Pancreas (tissue), 10 donors: ENCODE data around the gene ANXA4. TPM values are rescaled to one million over a fixed set of nuclear protein-coding genes. Genes with fewer than 3 reads are reported as not detected.

Source experiments
- ATAC-seq, 4 donors: fragments of 200-7000 bp; cut with Tn5 transposase; one replicate each; pipeline versions ENCODE4 v1.8.0 to v1.9.1; 2020; ENCODE audit warnings: mild to moderate bottlenecking in 4 of 4, moderate library complexity in 4 of 4
- DNase-seq, 6 donors: peaks; one replicate each; pipeline ENCODE4 v3.0.0-alpha.2; 2020
- FAIRE-seq: peaks from 2 replicates; lab custom pipeline; 2012; peaks lifted over from hg19 to GRCh38; lab: Jason Lieb, UNC
- H3K27ac ChIP-seq, 4 donors: fragments of 200-600 bp; sonication (generic); 1 replicate in 3 of 4; 2 replicates in 1 of 4; pipeline versions ENCODE4 v1.5.0 to v1.8.0; 2020
- H3K27me3 ChIP-seq, 4 donors: fragments of 200-600 bp; one replicate each; pipeline ENCODE4 v1.8.0; 2021
- H3K36me3 ChIP-seq, 3 donors: fragments of 200-600 bp; sonication (generic) in 1 of 3; one replicate each; pipeline versions ENCODE4 v1.5.0 to v1.8.0; 2020 to 2021
- H3K4me1 ChIP-seq, 3 donors: fragments of 200-600 bp; one replicate each; pipeline ENCODE4 v1.8.0; 2021
- H3K4me3 ChIP-seq, 4 donors: fragments of 200-600 bp; sonication (generic) in 2 of 4; one replicate each; pipeline versions ENCODE4 v1.5.0 to v1.8.0; 2020 to 2021
- H3K9me3 ChIP-seq, 4 donors: fragments of 200-600 bp; one replicate each; pipeline ENCODE4 v1.8.0; 2021
- CTCF ChIP-seq, 4 donors: fragments of 200-600 bp; sonication (generic) in 3 of 4; IDR thresholded peaks; one replicate each; pipeline versions ENCODE4 v1.5.0 to v1.8.0; 2021; ENCODE audit warnings: antibody characterized with exemption in 4 of 4
- WGBS, 2 donors: extraction: QIAGEN DNeasy Blood & Tissue Kit; methylation state at CpG; one replicate each; pipeline ENCODE4 v1.1.7; 2013; 5-methylcytosine and 5-hydroxymethylcytosine counted together
- intact Hi-C, 3 donors: fragments of 100-400 bp; cut with DNase I; formaldehyde crosslinking; loops; one replicate each; pipeline versions ENCODE4 v1.11.1 to v1.14.2; 2022
- polyA plus RNA-seq, 2 donors: library from polyadenylated mRNA; stranded (reverse); fragments of 200-250 nt; gene quantifications; one replicate each; pipeline ENCODE4 v1.2.3, GENCODE V29; 2013
- total RNA-seq, 6 donors: library from RNA; stranded (reverse); fragmentation: NEBNext Ultra II Directional in 4 of 6; extraction: Animal tissue kit (Norgen Biotek cat#: 25700) in 4 of 6; gene quantifications; one replicate each; pipeline versions ENCODE4 v1.2.1 to v1.2.4, GENCODE V29; 2021 to 2023
- donor health status: healthy with polysubstance abuse.
- donor health status: DM: no; HTN: no; CAD: no; lungs with moderate emphysema.
- donor health status: DM: no; HTN: no; CAD: no.
- donor health status: control.
- donor health status: control.
- donor health status: Bipolar disorder and iron deficiency.
- donor health status: DM: yes; HTN: yes; CAD: no.
- donor health status: DM: no; HTN: no; CAD: no.
- donor health status: DM: no; HTN: no; CAD: no.
- donor health status: DM: yes; HTN: yes; CAD: no.

Gene ANXA4
- total RNA-seq, result 100 to 1,000 TPM; 338 to 762 (median 463) TPM
- polyA plus RNA-seq, result 100 to 1,000 TPM; 215 to 540 TPM

- DNase-seq (peak; percentile 86 to 93 (median 88)), FAIRE-seq (no peak), ATAC-seq (peak; percentile 88 to 93 (median 91))
- H3K9me3 ChIP-seq, result no peaks in the 10 kb centered on the region
- no peaks in the 10 kb centered on the region for H3K27me3 ChIP-seq
- H3K4me3 ChIP-seq, result peak within 1 kb of the TSS; percentile 77 to 89 (median 84)
- intact Hi-C loops, result no loop called here
- TF ChIP-seq CTCF (IDR thresholded peaks at IDR 0.05), result no peak
- 0% methylated on average over 65 to 75 of the region's 75 CpGs for WGBS, 2 donors
- H3K4me1 ChIP-seq, result peaks cover 0 to 29% (median 3%) of the 10 kb centered on the region in 3 donors
- no peaks in the 10 kb centered on the region for H3K36me3 ChIP-seq
- peak within 1 kb of the TSS; percentile 86 to 99 (median 96) for H3K27ac ChIP-seq
These were observed at the start of gene ANXA4 for GRCh38 chr2:69741575-69742321. ANXA4 (plus strand) TSS chr2:69742134; CDS start chr2:69781566, 39,432 bp downstream.

- Histone ChIP-seq H3K4me1 (peaks cover 0 to 12% (median 6%) of the 10 kb centered on the region in 3 donors), H3K9me3 (no peaks in the 10 kb centered on the region), H3K27me3 (no peaks in the 10 kb centered on the region), H3K4me3 (no peak overlapping the region), H3K36me3 (no peaks in the 10 kb centered on the region), H3K27ac (no peak overlapping the region)
- WGBS, 2 donors, result 98% methylated on average over 2 of the region's 2 CpGs
- FAIRE-seq, result no peak
- DNase-seq, result no peak
- ATAC-seq, result no peak
- intact Hi-C loops, result no loop called here
- no peak for TF ChIP-seq CTCF (IDR thresholded peaks at IDR 0.05)
These were observed 49.5 kb upstream of the ANXA4 start for GRCh38 chr2:69692424-69692823.

GRCh38 chr2:69693059-69693774 is 48.7 kb upstream of the ANXA4 start:
- Histone ChIP-seq H3K9me3 (no peaks in the 10 kb centered on the region), H3K27ac (no peak overlapping the region), H3K4me3 (no peak overlapping the region), H3K4me1 (peaks cover 0 to 12% (median 6%) of the 10 kb centered on the region in 3 donors), H3K27me3 (no peaks in the 10 kb centered on the region), H3K36me3 (no peaks in the 10 kb centered on the region)
- FAIRE-seq (no peak), ATAC-seq (no peak), DNase-seq (no peak)
- 86 to 90% methylated on average over 4 of the region's 4 CpGs for WGBS, 2 donors
- no peak for TF ChIP-seq CTCF (IDR thresholded peaks at IDR 0.05)
- intact Hi-C loops, result no loop called here

- no peak overlapping the region for H3K27ac ChIP-seq
- no peaks in the 10 kb centered on the region for H3K9me3 ChIP-seq
- no peaks in the 10 kb centered on the region for H3K36me3 ChIP-seq
- TF ChIP-seq CTCF (IDR thresholded peaks at IDR 0.05), result no peak
- intact Hi-C loops, result no loop called here
- H3K4me3 ChIP-seq, result no peak overlapping the region
- no peak for ATAC-seq
- 82 to 88% methylated on average over 6 of the region's 6 CpGs for WGBS, 2 donors
- H3K27me3 ChIP-seq, result no peaks in the 10 kb centered on the region
- DNase-seq, result no peak
- H3K4me1 ChIP-seq, result peaks cover 0 to 12% (median 6%) of the 10 kb centered on the region in 3 donors
- no peak for FAIRE-seq
These were observed 48.0 kb upstream of the ANXA4 start for GRCh38 chr2:69693775-69694450.
